Brain microvascular endothelial cell (primary cell): ENCODE results near the gene RRAGD.

ENCODE experiments used
- DNase-seq: peaks from one replicate; pipeline ENCODE4 v3.0.0-alpha.2; 2020
- H3K27ac ChIP-seq: fragments of 250-450 bp; sonication (Bioruptor Pico); 2 replicates; pipeline ENCODE4 v1.5.1; 2020; ENCODE audit warnings: mild to moderate bottlenecking, moderate library complexity
- H3K27me3 ChIP-seq: fragments of 250-450 bp; sonication (Bioruptor Pico); replicated peaks from 2 replicates; pipeline ENCODE4 v1.5.1; 2020; ENCODE audit warnings: mild to moderate bottlenecking
- H3K36me3 ChIP-seq: fragments of 250-450 bp; sonication (Bioruptor Pico); replicated peaks from 2 replicates; pipeline ENCODE4 v1.5.1; 2020; ENCODE audit warnings: mild to moderate bottlenecking
- H3K4me3 ChIP-seq: 2 replicates; pipeline ENCODE4 v1.5.1; 2011; ENCODE audit warnings: low read depth, mild to moderate bottlenecking, control low read depth, low read length, moderate library complexity
- in situ Hi-C: cut with HindIII; loops from 2 replicates; pipeline ENCODE4 v1.10.0; 2017; ENCODE audit warnings: low sequenced_read_pairs, low pct_ligation_motif_present
- TF ChIP-seq, protein P1 (sequence below): IDR thresholded peaks from 2 replicates; pipeline ENCODE4 v1.5.1; 2011; ENCODE audit warnings: low read depth, mild to moderate bottlenecking, moderate library complexity, low read length, control low read depth, inconsistent platforms; ENCODE audit errors: missing control alignments

RRAGD gene

DNA sequence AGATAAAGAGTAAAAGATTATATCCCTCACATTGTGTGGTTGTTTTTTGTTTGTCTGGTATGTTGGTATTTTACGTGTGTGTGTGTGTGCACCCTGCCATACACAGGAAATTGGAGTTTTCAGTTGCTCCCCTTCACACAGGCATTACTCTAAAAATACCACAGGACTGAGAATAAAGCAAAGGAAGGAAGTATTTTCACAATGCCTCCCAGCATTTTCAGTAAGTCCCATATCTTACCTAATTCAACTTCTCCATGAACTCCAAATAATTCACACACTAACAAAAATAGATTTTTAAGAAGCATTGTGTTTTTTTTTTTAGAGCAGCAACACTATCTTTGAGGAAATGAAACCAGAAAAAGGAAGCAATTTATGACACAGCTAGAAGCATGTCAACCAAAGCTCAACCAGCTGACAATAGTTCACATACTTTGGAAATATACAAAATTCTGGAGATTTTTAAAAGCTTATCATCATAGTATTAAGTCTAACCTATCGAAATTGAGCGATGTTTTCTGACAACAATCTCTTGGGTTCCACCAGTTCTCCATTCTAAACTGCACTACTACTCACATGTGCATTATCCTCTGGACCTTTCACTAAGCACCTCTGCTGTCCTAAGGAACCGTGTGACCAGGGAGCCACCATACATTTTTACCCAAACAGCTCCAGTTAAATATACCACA lies 61.6 kb downstream of the RRAGD start:
- in situ Hi-C loops: no loop called here
- TF ChIP-seq, protein P1, sequence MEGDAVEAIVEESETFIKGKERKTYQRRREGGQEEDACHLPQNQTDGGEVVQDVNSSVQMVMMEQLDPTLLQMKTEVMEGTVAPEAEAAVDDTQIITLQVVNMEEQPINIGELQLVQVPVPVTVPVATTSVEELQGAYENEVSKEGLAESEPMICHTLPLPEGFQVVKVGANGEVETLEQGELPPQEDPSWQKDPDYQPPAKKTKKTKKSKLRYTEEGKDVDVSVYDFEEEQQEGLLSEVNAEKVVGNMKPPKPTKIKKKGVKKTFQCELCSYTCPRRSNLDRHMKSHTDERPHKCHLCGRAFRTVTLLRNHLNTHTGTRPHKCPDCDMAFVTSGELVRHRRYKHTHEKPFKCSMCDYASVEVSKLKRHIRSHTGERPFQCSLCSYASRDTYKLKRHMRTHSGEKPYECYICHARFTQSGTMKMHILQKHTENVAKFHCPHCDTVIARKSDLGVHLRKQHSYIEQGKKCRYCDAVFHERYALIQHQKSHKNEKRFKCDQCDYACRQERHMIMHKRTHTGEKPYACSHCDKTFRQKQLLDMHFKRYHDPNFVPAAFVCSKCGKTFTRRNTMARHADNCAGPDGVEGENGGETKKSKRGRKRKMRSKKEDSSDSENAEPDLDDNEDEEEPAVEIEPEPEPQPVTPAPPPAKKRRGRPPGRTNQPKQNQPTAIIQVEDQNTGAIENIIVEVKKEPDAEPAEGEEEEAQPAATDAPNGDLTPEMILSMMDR: no peak
- DNase-seq: no peak
- Histone ChIP-seq H3K27ac (peak overlapping the region; percentile 21), H3K36me3 (no peaks in the 10 kb centered on the region), H3K27me3 (no peaks in the 10 kb centered on the region), H3K4me3 (peak overlapping the region; percentile 12)

DNA sequence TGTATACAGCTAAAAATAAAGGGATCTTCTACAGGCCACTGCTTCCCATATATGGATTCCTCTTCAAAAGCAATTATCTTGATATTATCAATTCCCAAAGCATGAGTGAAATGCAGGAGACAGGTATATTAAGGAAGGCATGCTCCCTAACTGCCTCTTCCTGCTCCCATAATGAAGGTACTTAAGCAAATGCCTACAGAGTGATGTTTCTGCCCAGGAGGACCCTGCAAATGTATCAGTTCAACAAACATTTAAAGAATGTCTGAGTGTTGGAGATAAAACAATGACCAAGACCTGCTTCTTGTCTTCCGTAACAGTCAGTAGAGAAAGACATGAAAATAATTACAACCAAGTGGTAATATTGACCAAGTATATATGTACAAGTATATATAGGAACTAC lies 63.7 kb downstream of the RRAGD start:
- DNase-seq: no peak
- Histone ChIP-seq H3K27me3 (no peaks in the 10 kb centered on the region), H3K4me3 (no peak overlapping the region), H3K36me3 (no peaks in the 10 kb centered on the region), H3K27ac (no peak overlapping the region)
- in situ Hi-C loops: no loop called here
- TF ChIP-seq, protein P1: no peak

DNA sequence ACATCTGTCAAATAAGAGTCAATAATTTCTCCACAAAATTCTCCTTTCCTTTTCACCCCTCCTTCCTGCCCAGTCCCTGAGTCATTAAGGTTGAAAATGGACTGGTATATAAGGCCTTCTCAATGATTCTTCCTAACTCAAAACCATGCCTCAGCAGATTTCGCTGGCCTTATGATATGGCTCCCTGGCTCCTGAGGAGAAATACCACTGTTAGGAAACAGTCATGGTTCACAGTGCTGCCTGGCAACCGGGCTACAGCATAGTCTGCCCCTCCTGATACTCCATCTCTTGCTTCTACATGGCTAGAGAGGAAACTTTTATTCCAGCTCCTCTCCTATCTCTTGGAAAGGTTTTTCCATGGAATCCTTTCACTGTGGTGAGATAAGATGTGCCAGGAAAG lies 64.2 kb downstream of the RRAGD start:
- TF ChIP-seq, protein P1: no peak
- DNase-seq: no peak
- H3K27ac ChIP-seq: no peak overlapping the region
- in situ Hi-C loops: no loop called here
- H3K36me3 ChIP-seq: no peaks in the 10 kb centered on the region
- no peak overlapping the region for H3K4me3 ChIP-seq
- H3K27me3 ChIP-seq: no peaks in the 10 kb centered on the region

DNA sequence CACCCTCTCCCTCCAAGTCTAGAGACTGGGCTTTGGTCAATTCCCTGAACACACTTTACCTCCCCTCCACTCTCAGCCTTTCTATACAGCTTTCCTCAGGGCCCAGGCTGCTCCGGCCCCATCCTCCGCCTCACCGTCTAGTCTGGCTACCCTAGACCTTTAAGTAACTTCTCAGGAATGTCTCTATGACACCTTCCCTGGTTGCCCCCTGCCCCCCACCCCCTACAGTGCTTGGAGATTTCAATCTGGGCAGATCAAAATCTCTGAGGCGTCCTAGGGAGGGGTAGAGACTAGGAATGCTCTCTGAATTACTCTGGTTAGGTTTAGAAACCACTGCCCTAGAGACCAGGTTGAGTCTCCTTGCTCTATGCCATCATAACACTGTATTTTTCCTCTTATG lies 65.6 kb downstream of the RRAGD start:
- no peak for DNase-seq
- peaks cover 8% of the 10 kb centered on the region for H3K36me3 ChIP-seq
- in situ Hi-C loops: no loop called here
- no peaks in the 10 kb centered on the region for H3K27me3 ChIP-seq
- H3K4me3 ChIP-seq: no peak overlapping the region
- TF ChIP-seq, protein P1: no peak
- no peak overlapping the region for H3K27ac ChIP-seq

DNA sequence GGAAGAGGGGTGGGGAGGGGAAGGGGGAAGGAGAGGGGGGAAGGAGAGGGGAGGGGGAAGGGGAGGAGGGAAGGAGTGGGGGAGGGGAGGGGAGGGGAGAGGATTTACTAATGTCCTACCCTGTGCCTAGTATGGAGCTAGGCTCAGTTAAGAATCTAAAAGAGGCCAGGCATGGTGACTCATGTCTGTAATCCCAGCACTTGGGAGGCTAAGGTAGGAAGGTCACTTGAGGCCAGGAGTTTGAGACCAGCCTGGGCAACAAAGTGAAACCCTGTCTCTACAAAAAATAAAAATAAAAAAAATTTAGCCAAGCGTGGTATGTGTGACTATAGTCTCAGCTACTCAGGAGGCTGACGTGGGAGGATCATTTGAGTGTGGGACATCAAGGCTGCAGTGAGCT lies 72.5 kb downstream of the RRAGD start:
- Histone ChIP-seq H3K27ac (no peak overlapping the region), H3K27me3 (no peaks in the 10 kb centered on the region), H3K36me3 (peaks cover 40% of the 10 kb centered on the region), H3K4me3 (no peak overlapping the region)
- DNase-seq: no peak
- TF ChIP-seq, protein P1: no peak
- in situ Hi-C loops: no loop called here

DNA sequence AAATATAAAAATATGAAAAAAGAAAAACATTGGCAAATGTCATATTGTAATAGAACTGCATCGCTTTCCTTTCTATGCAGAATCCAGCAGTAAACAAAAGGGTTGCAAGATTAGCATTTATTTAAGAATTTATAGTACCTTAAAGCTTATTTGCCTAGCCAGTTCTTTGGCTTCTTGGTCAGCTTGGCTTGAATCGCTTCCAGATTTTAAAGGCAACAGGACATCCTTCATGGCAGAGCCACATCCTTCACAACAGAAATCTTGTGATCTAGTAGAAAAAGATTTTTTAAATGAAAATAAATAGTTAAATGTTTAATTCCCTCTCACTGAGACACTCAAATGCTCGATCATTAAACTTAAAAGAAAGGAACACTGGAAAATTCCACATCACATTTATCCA lies 76.9 kb downstream of the RRAGD start:
- DNase-seq: no peak
- Histone ChIP-seq H3K27me3 (no peaks in the 10 kb centered on the region), H3K36me3 (peaks cover 46% of the 10 kb centered on the region), H3K4me3 (no peak overlapping the region), H3K27ac (no peak overlapping the region)
- TF ChIP-seq, protein P1: no peak
- in situ Hi-C loops: no loop called here
